GM12874 (cell line): ENCODE measurements around the gene UBE2R2.

ENCODE experiments used
- CTCF ChIP-seq: IDR thresholded peaks from 2 replicates; pipeline ENCODE4 v1.5.1; 2011; ENCODE audit warnings: low read depth, mild to moderate bottlenecking, control low read depth, low read length, moderate library complexity; ENCODE audit not compliant: insufficient read depth

The UBE2R2 gene

GRCh38 chr9:33843312-33843961, 26.5 kb downstream of the UBE2R2 start:
- TF ChIP-seq CTCF: no peak

GRCh38 chr9:33846231-33846630, 29.3 kb downstream of the UBE2R2 start:
- no peak for TF ChIP-seq CTCF

GRCh38 chr9:33850267-33850629, 33.3 kb downstream of the UBE2R2 start:
- TF ChIP-seq CTCF: no peak

GRCh38 chr9:33850677-33851076, 33.7 kb downstream of the UBE2R2 start:
- no peak for TF ChIP-seq CTCF

GRCh38 chr9:33851301-33851700, 34.3 kb downstream of the UBE2R2 start:
- no peak for TF ChIP-seq CTCF

GRCh38 chr9:33852216-33852826, 35.4 kb downstream of the UBE2R2 start:
- TF ChIP-seq CTCF: peak; percentile 49

GRCh38 chr9:33856247-33856646, 39.3 kb downstream of the UBE2R2 start:
- TF ChIP-seq CTCF: no peak

GRCh38 chr9:33858423-33858822, 41.5 kb downstream of the UBE2R2 start:
- TF ChIP-seq CTCF: no peak
